ENCODE measurements around the gene PHLDA3.

- TF ChIP-seq, protein P1, sequence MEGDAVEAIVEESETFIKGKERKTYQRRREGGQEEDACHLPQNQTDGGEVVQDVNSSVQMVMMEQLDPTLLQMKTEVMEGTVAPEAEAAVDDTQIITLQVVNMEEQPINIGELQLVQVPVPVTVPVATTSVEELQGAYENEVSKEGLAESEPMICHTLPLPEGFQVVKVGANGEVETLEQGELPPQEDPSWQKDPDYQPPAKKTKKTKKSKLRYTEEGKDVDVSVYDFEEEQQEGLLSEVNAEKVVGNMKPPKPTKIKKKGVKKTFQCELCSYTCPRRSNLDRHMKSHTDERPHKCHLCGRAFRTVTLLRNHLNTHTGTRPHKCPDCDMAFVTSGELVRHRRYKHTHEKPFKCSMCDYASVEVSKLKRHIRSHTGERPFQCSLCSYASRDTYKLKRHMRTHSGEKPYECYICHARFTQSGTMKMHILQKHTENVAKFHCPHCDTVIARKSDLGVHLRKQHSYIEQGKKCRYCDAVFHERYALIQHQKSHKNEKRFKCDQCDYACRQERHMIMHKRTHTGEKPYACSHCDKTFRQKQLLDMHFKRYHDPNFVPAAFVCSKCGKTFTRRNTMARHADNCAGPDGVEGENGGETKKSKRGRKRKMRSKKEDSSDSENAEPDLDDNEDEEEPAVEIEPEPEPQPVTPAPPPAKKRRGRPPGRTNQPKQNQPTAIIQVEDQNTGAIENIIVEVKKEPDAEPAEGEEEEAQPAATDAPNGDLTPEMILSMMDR (IDR thresholded peaks at IDR 0.05) = no peak
- no peak for TF ChIP-seq POLR2A (IDR thresholded peaks at IDR 0.05)
Observed at GRCh38 chr1:201516511-201517127, 47.6 kb upstream of the PHLDA3 start.
